A549 (cell line): ENCODE measurements around the gene SELENOK. TPM values are rescaled to one million over a fixed set of nuclear protein-coding genes. Genes with fewer than 3 reads are reported as not detected.

Experiments used
- ATAC-seq, 2 experiments: fragments of 200-7000 bp in 1 of 2; fragments of >200 bp in 1 of 2; cut with Nextera tagmentation in 1 of 2; cut with Tn5 transposase in 1 of 2; 3 replicates each; pipeline versions ENCODE4 v1.8.0 to v1.9.1; 2018 to 2020; ENCODE audit warnings: mild to moderate bottlenecking in 1 of 2, moderate library complexity in 1 of 2
- CTCF ChIA-PET: fragments of 300-600 bp; sonication (Branson Sonifier 250); formaldehyde crosslinking; extraction: SDS; loops from one replicate; lab custom pipeline; 2021; ENCODE audit warnings: antibody characterized with exemption, inconsistent platforms; lab: Yijun Ruan, JAX
- POLR2A ChIA-PET: fragments of 350-600 bp; formaldehyde crosslinking; extraction: SDS; loops from one replicate; lab custom pipeline; 2021; ENCODE audit warnings: antibody characterized with exemption, inconsistent platforms; lab: Yijun Ruan, JAX
- DNase-seq, 2 experiments: peaks; one replicate each; pipeline versions ENCODE4 v3.0.0 to v3.0.0-alpha.2; 2011 to 2016; ENCODE audit warnings: low read depth in 1 of 2, low spot score in 1 of 2
- FAIRE-seq: peaks from 2 replicates; lab custom pipeline; 2011; peaks lifted over from hg19 to GRCh38; lab: Jason Lieb, UNC
- H3K27ac ChIP-seq, 2 experiments: fragments of >200 bp; sonication (Bioruptor Twin); formaldehyde crosslinking; 3 replicates each; pipeline ENCODE4 v1.5.1; 2016 to 2017
- H3K4me1 ChIP-seq: fragments of >200 bp; sonication (Bioruptor Twin); formaldehyde crosslinking; 3 replicates; pipeline ENCODE4 v1.6.1; 2016
- H3K4me2 ChIP-seq: fragments of >200 bp; sonication (Bioruptor Twin); formaldehyde crosslinking; 3 replicates; pipeline ENCODE4 v1.6.1; 2016
- H3K4me3 ChIP-seq: fragments of >200 bp; sonication (Bioruptor Twin); formaldehyde crosslinking; 3 replicates; pipeline ENCODE4 v1.5.1; 2016
- H3K9me3 ChIP-seq: fragments of >200 bp; sonication (Bioruptor Twin); formaldehyde crosslinking; 3 replicates; pipeline ENCODE4 v1.6.1; 2016
- CHD2 ChIP-seq: fragments of 150-350 bp; IDR thresholded peaks from 2 replicates; pipeline ENCODE4 v1.6.1; 2014; ENCODE audit warnings: low read length; ENCODE audit not compliant: partially characterized antibody
- FOSB ChIP-seq: fragments of 250-450 bp; sonication (Bioruptor Pico); IDR thresholded peaks from 2 replicates; pipeline ENCODE4 v1.5.0; 2020; ENCODE audit warnings: mild to moderate bottlenecking, moderate library complexity
- HOXA7 ChIP-seq: fragments of 250-450 bp; sonication (Bioruptor Pico); IDR thresholded peaks from 2 replicates; pipeline ENCODE4 v1.5.0; 2020; ENCODE audit warnings: mild to moderate bottlenecking, moderate library complexity
- HOXB5 ChIP-seq: fragments of 250-450 bp; sonication (Bioruptor Pico); IDR thresholded peaks from 2 replicates; pipeline ENCODE4 v1.5.0; 2020; ENCODE audit warnings: mild to moderate bottlenecking, moderate library complexity
- MAFK ChIP-seq: fragments of 450-650 bp; IDR thresholded peaks from 2 replicates; pipeline ENCODE4 v1.6.1; 2014; ENCODE audit not compliant: partially characterized antibody
- MYC ChIP-seq: IDR thresholded peaks from 2 replicates; pipeline ENCODE4 v1.6.1; 2012; ENCODE audit warnings: mild to moderate bottlenecking, inconsistent platforms, low read length, improper control_type of control experiment, borderline replicate concordance
- NFE2L2 ChIP-seq: fragments of 150-350 bp; conservative IDR thresholded peaks from 2 replicates; pipeline ENCODE4 v1.6.1; 2014; ENCODE audit warnings: low read length
- NPAS2 ChIP-seq: fragments of 250-450 bp; sonication (Bioruptor Pico); IDR thresholded peaks from 2 replicates; pipeline ENCODE4 v1.8.0; 2022; ENCODE audit warnings: mild to moderate bottlenecking, moderate library complexity, borderline replicate concordance
- NR3C1 ChIP-seq: fragments of >200 bp; sonication (Bioruptor Twin); formaldehyde crosslinking; IDR thresholded peaks from 3 replicates; pipeline ENCODE4 v1.6.1; 2017
- POLR2A ChIP-seq: IDR thresholded peaks from 2 replicates; pipeline ENCODE4 v1.6.1; 2012; ENCODE audit warnings: mild to moderate bottlenecking, low read length
- RAD21 ChIP-seq, 2 experiments: fragments of >200 bp in 1 of 2; sonication (Bioruptor Twin) in 1 of 2; formaldehyde crosslinking in 1 of 2; IDR thresholded peaks in 1 of 2; conservative IDR thresholded peaks in 1 of 2; 2 replicates in 1 of 2; 3 replicates in 1 of 2; pipeline ENCODE4 v1.6.1; 2012 to 2018; ENCODE audit warnings: inconsistent platforms in 1 of 2
- RCOR1 ChIP-seq: fragments of 150-350 bp; IDR thresholded peaks from 2 replicates; pipeline ENCODE4 v1.6.1; 2014; ENCODE audit warnings: antibody characterized with exemption, low read length, low read depth
- RFX5 ChIP-seq: fragments of 450-650 bp; IDR thresholded peaks from 2 replicates; pipeline ENCODE4 v1.7.1; 2014; ENCODE audit warnings: antibody characterized with exemption, mild to moderate bottlenecking, moderate library complexity
- RNF2 ChIP-seq: fragments of 200-600 bp; sonication (generic); IDR thresholded peaks from 2 replicates; pipeline ENCODE4 v1.6.1; 2016; ENCODE audit warnings: low read depth, mild to moderate bottlenecking, antibody characterized with exemption, moderate library complexity, borderline replicate concordance
- SREBF2 ChIP-seq: fragments of 450-650 bp; IDR thresholded peaks from 2 replicates; pipeline ENCODE4 v1.6.1; 2014; ENCODE audit warnings: mild to moderate bottlenecking, moderate library complexity
- ZC3H11A ChIP-seq: fragments of 450-650 bp; IDR thresholded peaks from 2 replicates; pipeline ENCODE4 v1.6.1; 2014; ENCODE audit warnings: antibody characterized with exemption, mild to moderate bottlenecking
- ZNF302 ChIP-seq: fragments of 250-450 bp; sonication (Bioruptor Pico); IDR thresholded peaks from 2 replicates; pipeline ENCODE4 v1.9.0; 2021; ENCODE audit warnings: inconsistent platforms, mild to moderate bottlenecking, moderate library complexity
- WGBS: methylation state at CpG from one replicate; pipeline ENCODE4 v1.1.6; 2017; ENCODE audit errors: missing lambda C conversion rate; 5-methylcytosine and 5-hydroxymethylcytosine counted together
- polyA plus RNA-seq, 4 experiments: library from polyadenylated mRNA; depleted of rRNA in 3 of 4; stranded (reverse); fragments of >200 nt; fragmentation: RNase III in 1 of 4; extraction: RNeasy Plus Mini Kit Qiagen cat#74134 plus additional on column Dnase treatment in 1 of 4; gene quantifications; 2 replicates in 3 of 4; 3 replicates in 1 of 4; pipeline ENCODE4 v1.2.3, GENCODE V29; 2011 to 2017
- TF ChIP-seq, protein P1 (sequence below): fragments of 250-450 bp; sonication (Bioruptor Pico); IDR thresholded peaks from 2 replicates; pipeline ENCODE4 v1.5.0; 2021; ENCODE audit warnings: mild to moderate bottlenecking, moderate library complexity, borderline replicate concordance
- TF ChIP-seq, protein P2 (sequence below): fragments of 150-350 bp; IDR thresholded peaks from 2 replicates; pipeline ENCODE4 v1.6.1; 2014; ENCODE audit warnings: low read depth, mild to moderate bottlenecking, low read length
- TF ChIP-seq, protein P3 (sequence below): fragments of 250-450 bp; sonication (Bioruptor Pico); IDR thresholded peaks from 2 replicates; pipeline ENCODE4 v1.5.0; 2020; ENCODE audit warnings: low read depth, mild to moderate bottlenecking, moderate library complexity
- TF ChIP-seq, protein P4 (sequence below): fragments of >200 bp; sonication (Bioruptor Twin); formaldehyde crosslinking; IDR thresholded peaks from 3 replicates; pipeline ENCODE4 v1.6.1; 2016

SELENOK gene
- polyA plus RNA-seq, 2 of the 4 experiments (the other 2 are of a cell fraction) = 44.3 to 54.3 TPM

DNA sequence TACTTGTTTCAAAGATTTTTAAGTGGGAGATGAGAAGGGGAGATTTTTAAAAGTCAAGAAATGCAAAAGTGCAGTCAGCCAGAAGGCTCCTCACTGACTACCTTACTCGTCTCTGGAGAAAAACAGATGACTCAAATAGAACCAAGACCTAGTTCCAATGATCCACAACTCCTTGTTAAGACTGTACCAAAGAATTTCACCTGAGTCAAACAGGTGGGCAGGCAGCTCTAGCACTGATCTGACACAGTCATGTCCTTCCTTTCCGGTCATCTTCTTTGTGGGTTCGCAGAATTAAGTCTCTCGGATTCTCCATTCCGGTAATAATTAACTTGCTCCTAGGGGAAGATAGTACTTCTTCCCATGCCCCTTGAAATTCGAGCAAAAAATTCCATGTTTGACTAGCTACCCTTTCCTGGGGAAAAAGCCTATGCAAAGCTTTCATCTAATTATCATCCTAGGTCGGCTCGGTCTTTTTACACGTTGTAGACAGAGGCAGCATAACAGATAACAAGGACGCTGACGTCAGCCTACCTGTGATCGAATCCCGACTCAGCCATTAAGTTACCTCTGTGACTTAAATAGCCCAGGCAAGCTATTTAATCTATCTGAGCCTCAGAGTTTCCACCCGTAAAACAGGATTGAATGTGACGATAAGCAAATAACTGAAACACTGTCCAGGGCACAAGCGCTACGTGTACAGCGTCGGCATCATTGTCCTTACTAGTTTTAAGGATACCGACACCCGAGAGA, 758 bp downstream of the SELENOK start:
- CTCF ChIA-PET = interaction anchor here (1.3 kb wide), 1 partner anchor 10 kb away, joined by 6 read pairs; the partner anchor contains the start of gene ACTR8
- ATAC-seq (peak; percentile 20 to 47; a peak in 4 of 6 replicates), FAIRE-seq (no peak)

DNA sequence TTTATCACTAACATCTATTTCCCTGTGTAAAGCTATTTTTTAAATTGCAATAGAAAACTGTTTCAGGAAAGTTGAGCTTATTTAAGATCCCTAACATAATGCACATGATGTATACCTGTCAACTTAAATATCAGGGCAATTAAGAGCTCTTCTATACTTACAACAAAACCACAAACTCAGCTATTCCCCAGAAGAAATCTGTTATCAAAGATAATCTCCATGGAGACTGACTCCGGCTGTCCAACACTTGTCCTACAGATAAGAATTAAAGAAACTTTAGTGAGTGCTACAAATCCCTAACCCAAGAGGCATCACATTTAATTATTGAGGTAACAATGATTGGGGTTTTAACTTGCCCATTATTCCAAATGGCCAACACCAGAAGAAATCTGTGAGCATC, 3.4 kb downstream of the SELENOK start:
- H3K9me3 ChIP-seq = no peaks in the 10 kb centered on the region
- DNase-seq (no peak), FAIRE-seq (no peak), ATAC-seq (no peak)
- WGBS = 100% methylated on average over 1 of the region's 1 CpG
- H3K27ac ChIP-seq = no peak overlapping the region
- POLR2A ChIA-PET = no interaction called here
- CTCF ChIA-PET = no interaction called here
- no peak overlapping the region for H3K4me3 ChIP-seq
- TF ChIP-seq RNF2 = no peak
- no peak for TF ChIP-seq NR3C1
- no peak for TF ChIP-seq SREBF2
- TF ChIP-seq NPAS2 (CRISPR knock-in tag) = no peak
- TF ChIP-seq CHD2 = no peak
- no peak for TF ChIP-seq RCOR1
- TF ChIP-seq RAD21 (conservative IDR thresholded peaks at IDR 0.05 in 1 of 2, IDR thresholded peaks at IDR 0.05 in 1 of 2) = no peak
- TF ChIP-seq MYC = no peak
- TF ChIP-seq POLR2A = no peak
- TF ChIP-seq MAFK = no peak
- TF ChIP-seq, protein P1, sequence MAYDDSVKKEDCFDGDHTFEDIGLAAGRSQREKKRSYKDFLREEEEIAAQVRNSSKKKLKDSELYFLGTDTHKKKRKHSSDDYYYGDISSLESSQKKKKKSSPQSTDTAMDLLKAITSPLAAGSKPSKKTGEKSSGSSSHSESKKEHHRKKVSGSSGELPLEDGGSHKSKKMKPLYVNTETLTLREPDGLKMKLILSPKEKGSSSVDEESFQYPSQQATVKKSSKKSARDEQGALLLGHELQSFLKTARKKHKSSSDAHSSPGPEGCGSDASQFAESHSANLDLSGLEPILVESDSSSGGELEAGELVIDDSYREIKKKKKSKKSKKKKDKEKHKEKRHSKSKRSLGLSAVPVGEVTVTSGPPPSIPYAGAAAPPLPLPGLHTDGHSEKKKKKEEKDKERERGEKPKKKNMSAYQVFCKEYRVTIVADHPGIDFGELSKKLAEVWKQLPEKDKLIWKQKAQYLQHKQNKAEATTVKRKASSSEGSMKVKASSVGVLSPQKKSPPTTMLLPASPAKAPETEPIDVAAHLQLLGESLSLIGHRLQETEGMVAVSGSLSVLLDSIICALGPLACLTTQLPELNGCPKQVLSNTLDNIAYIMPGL (CRISPR knock-in tag) = no peak
- TF ChIP-seq NFE2L2 = no peak
- no peak for TF ChIP-seq RFX5
- TF ChIP-seq ZC3H11A = no peak
- no peak for TF ChIP-seq ZNF302 (CRISPR knock-in tag)
- peaks cover 14% of the 10 kb centered on the region; the same call in 2 of the 3 replicates for H3K4me1 ChIP-seq
- no peak overlapping the region for H3K4me2 ChIP-seq

More for the DNA sequence above, 758 bp downstream of the SELENOK start:
- POLR2A ChIA-PET = interaction anchor here (0.8 kb wide), 1 partner anchor 15 kb away, joined by 5 read pairs; no protein-coding TSS in a partner anchor
- WGBS = 5% methylated on average over 17 of the region's 21 CpGs
- TF ChIP-seq, protein P2, sequence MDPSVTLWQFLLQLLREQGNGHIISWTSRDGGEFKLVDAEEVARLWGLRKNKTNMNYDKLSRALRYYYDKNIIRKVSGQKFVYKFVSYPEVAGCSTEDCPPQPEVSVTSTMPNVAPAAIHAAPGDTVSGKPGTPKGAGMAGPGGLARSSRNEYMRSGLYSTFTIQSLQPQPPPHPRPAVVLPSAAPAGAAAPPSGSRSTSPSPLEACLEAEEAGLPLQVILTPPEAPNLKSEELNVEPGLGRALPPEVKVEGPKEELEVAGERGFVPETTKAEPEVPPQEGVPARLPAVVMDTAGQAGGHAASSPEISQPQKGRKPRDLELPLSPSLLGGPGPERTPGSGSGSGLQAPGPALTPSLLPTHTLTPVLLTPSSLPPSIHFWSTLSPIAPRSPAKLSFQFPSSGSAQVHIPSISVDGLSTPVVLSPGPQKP = no peak
- 0 out of 2 replicates have a peak, but pooled peaks have one; percentile 41 for TF ChIP-seq HOXA7
- Histone ChIP-seq H3K9me3 (no peaks in the 10 kb centered on the region), H3K4me1 (peaks cover 14% of the 10 kb centered on the region; the same call in 2 of the 3 replicates), H3K27ac (peak overlapping the region; percentile 79 to 92), H3K4me2 (peak overlapping the region; percentile 78), H3K4me3 (peak overlapping the region; percentile 88)
- DNase-seq = peak; percentile 17 to 38

DNA sequence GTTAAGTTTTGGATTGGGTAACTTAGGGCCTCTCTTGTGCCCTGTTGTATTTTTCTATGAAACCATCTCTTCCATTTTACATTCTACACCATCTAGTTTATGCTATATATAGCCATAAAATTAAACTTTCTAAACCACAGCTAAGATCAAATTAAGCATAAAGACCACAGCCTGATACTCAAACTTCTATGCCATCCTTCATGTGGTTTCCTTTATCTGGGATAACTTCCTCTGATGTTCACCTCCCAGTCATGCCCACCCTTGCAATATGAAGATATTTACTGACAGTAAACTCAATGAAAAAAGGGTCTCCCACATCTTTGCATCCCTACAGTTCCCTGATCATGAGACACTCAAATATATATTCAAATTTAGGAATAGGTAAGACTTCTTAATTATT, 4.2 kb downstream of the SELENOK start:
- no peak for ATAC-seq
- POLR2A ChIA-PET = no interaction called here
- FAIRE-seq = no peak
- H3K9me3 ChIP-seq = no peaks in the 10 kb centered on the region
- no peak overlapping the region for H3K27ac ChIP-seq
- CTCF ChIA-PET = no interaction called here
- H3K4me3 ChIP-seq = no peak overlapping the region
- no peak overlapping the region for H3K4me2 ChIP-seq
- no peak for DNase-seq
- H3K4me1 ChIP-seq = peaks cover 12% of the 10 kb centered on the region; the same call in 2 of the 3 replicates
- TF ChIP-seq MAFK = no peak
- TF ChIP-seq RFX5 = no peak
- TF ChIP-seq, protein P3, sequence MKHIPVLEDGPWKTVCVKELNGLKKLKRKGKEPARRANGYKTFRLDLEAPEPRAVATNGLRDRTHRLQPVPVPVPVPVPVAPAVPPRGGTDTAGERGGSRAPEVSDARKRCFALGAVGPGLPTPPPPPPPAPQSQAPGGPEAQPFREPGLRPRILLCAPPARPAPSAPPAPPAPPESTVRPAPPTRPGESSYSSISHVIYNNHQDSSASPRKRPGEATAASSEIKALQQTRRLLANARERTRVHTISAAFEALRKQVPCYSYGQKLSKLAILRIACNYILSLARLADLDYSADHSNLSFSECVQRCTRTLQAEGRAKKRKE (CRISPR knock-in tag) = no peak
- TF ChIP-seq HOXB5 (CRISPR knock-in tag) = no peak
- TF ChIP-seq, protein P4, sequence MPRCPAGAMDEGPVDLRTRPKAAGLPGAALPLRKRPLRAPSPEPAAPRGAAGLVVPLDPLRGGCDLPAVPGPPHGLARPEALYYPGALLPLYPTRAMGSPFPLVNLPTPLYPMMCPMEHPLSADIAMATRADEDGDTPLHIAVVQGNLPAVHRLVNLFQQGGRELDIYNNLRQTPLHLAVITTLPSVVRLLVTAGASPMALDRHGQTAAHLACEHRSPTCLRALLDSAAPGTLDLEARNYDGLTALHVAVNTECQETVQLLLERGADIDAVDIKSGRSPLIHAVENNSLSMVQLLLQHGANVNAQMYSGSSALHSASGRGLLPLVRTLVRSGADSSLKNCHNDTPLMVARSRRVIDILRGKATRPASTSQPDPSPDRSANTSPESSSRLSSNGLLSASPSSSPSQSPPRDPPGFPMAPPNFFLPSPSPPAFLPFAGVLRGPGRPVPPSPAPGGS = no peak
- TF ChIP-seq FOSB (CRISPR knock-in tag) = no peak
- TF ChIP-seq, protein P1 (CRISPR knock-in tag) = no peak
- TF ChIP-seq NFE2L2 = no peak
